ENCODE data around the gene TAF4B. TPM values are rescaled to one million over a fixed set of nuclear protein-coding genes. Genes with fewer than 3 reads are reported as not detected.

Gene TAF4B
- polyA plus RNA-seq, 1 donor from 2014 or later = 0.38 TPM

DNA sequence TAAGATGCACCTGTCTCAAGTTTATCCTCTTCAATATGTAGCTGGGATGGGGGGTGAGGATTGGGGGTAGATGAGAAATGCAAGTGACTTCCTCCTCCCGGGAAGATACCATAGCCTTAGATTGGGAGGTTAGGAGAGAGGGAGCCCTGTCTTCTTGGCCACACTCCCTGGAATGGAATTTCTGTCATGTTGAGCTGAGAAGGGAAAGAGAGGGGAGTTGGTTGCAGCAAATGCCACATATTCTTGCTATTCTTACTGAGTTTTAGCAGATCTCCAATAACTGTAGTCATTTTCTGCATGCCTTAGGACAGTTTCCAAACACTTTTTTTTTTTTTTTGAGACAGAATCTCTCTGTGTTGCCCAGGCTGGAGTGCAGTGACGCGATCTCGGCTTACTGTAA lies 35.9 kb downstream of the TAF4B start:
- Histone ChIP-seq H3K36me3 (ENCODE audit: insufficient read depth, low read length) (no peaks in the 10 kb centered on the region), H3K9me3 (ENCODE audit: low read length) (no peaks in the 10 kb centered on the region), H3K9me2 (ENCODE audit: insufficient read depth, low read length) (no peaks in the 10 kb centered on the region), H3F3A (ENCODE audit: insufficient read depth, low read length, poor library complexity, severe bottlenecking) (no peaks in the 10 kb centered on the region), H3K4me3 (ENCODE audit: low read length) (no peak overlapping the region), H3K79me2 (replicated peaks; ENCODE audit: insufficient read depth, low read length) (no peaks in the 10 kb centered on the region), H3K4me2 (ENCODE audit: low read length) (no peak overlapping the region), H3K27ac (ENCODE audit: low read length) (no peak overlapping the region), H3K27me3 (ENCODE audit: insufficient read depth, low read depth, low read length) (no peaks in the 10 kb centered on the region), H3K9ac (ENCODE audit: low read length) (no peak overlapping the region), H4K20me1 (ENCODE audit: insufficient read depth) (no peaks in the 10 kb centered on the region), H2AFZ (ENCODE audit: low read depth, low read length) (no peak overlapping the region)
- no peak for TF ChIP-seq RAD21 (conservative IDR thresholded peaks at IDR 0.05)

DNA sequence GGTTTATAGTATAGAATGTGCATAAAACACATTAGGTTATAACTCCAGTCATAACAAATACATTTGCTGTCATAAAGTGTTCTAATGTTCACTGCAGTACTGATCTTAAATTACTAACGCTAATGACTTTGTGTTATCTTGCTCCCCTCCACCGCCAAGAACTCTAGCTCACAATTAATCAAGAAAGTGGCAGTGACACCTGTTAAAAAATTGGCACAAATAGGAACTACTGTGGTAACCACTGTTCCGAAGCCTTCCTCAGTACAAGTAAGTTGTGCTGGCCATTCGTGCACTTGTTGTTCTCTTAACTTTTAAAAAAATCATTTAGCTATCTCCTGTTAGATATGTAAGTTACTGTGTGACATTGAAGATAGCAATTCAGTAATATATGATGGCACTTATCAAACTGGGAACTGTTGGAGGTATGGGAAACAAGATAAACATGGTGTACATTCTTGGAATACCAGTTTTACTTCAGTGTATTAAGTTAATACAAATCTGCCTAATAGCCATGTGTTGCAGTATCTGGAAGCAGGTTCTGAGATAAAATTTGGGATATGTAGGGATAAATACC lies 41.2 kb downstream of the TAF4B start:
- TF ChIP-seq, protein P1, sequence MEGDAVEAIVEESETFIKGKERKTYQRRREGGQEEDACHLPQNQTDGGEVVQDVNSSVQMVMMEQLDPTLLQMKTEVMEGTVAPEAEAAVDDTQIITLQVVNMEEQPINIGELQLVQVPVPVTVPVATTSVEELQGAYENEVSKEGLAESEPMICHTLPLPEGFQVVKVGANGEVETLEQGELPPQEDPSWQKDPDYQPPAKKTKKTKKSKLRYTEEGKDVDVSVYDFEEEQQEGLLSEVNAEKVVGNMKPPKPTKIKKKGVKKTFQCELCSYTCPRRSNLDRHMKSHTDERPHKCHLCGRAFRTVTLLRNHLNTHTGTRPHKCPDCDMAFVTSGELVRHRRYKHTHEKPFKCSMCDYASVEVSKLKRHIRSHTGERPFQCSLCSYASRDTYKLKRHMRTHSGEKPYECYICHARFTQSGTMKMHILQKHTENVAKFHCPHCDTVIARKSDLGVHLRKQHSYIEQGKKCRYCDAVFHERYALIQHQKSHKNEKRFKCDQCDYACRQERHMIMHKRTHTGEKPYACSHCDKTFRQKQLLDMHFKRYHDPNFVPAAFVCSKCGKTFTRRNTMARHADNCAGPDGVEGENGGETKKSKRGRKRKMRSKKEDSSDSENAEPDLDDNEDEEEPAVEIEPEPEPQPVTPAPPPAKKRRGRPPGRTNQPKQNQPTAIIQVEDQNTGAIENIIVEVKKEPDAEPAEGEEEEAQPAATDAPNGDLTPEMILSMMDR (IDR thresholded peaks at IDR 0.05; ENCODE audit: poor library complexity, severe bottlenecking) = no peak
- TF ChIP-seq EP300 (conservative IDR thresholded peaks at IDR 0.05; ENCODE audit: poor library complexity, severe bottlenecking) (no peak), TAF1 (IDR thresholded peaks at IDR 0.05; ENCODE audit: low read depth) (no peak), REST (IDR thresholded peaks at IDR 0.05; ENCODE audit: borderline replicate concordance) (no peak), EZH2 (IDR thresholded peaks at IDR 0.05; ENCODE audit: borderline replicate concordance, insufficient read depth, low read length, poor library complexity, severe bottlenecking) (no peak), RAD21 (conservative IDR thresholded peaks at IDR 0.05) (no peak), SMC3 (conservative IDR thresholded peaks at IDR 0.05; ENCODE audit: poor library complexity) (no peak), POLR2AphosphoS5 (IDR thresholded peaks at IDR 0.05) (no peak), MXI1 (conservative IDR thresholded peaks at IDR 0.05; ENCODE audit: poor library complexity, severe bottlenecking) (no peak)
- H3F3A ChIP-seq (ENCODE audit: insufficient read depth, low read length, poor library complexity, severe bottlenecking) = no peaks in the 10 kb centered on the region
- no peak overlapping the region for H3K4me2 ChIP-seq (ENCODE audit: low read length)
- H3K9me3 ChIP-seq (ENCODE audit: low read length) = no peaks in the 10 kb centered on the region
- no peaks in the 10 kb centered on the region for H4K20me1 ChIP-seq (ENCODE audit: insufficient read depth)
- no peak overlapping the region for H3K4me3 ChIP-seq (ENCODE audit: low read length)
- no peak overlapping the region for H2AFZ ChIP-seq (ENCODE audit: low read depth, low read length)
- H3K36me3 ChIP-seq (ENCODE audit: insufficient read depth, low read length) = no peaks in the 10 kb centered on the region
- no peaks in the 10 kb centered on the region for H3K79me2 ChIP-seq (replicated peaks; ENCODE audit: insufficient read depth, low read length)
- no peaks in the 10 kb centered on the region for H3K27me3 ChIP-seq (ENCODE audit: insufficient read depth, low read depth, low read length)
- H3K27ac ChIP-seq (ENCODE audit: low read length) = no peak overlapping the region
- no peak overlapping the region for H3K9ac ChIP-seq (ENCODE audit: low read length)
- no peaks in the 10 kb centered on the region for H3K9me2 ChIP-seq (ENCODE audit: insufficient read depth, low read length)

DNA sequence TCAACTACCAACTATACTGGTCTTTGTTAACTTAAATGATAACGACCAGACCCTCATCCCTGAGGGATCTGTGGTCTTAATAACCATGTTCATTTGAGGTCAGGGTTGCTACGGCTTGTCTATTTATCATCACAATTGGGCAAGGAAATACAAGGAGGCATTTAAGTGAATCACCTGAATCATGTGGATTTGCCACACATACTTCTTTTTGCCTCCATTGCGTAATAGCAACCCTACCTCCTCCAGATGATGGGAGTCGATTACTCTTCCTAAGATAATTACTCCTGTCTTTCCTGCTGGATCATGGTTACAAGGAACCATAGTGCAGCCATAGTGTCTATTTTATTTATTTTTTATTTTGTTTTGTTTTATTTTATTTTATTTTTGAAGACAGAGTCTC lies 42.2 kb downstream of the TAF4B start:
- H3K9me3 ChIP-seq (ENCODE audit: low read length) = no peaks in the 10 kb centered on the region
- H3K79me2 ChIP-seq (replicated peaks; ENCODE audit: insufficient read depth, low read length) = no peaks in the 10 kb centered on the region
- no peaks in the 10 kb centered on the region for H3K27me3 ChIP-seq (ENCODE audit: insufficient read depth, low read depth, low read length)

More for the DNA sequence above, 42.2 kb downstream of the TAF4B start:
- no peaks in the 10 kb centered on the region for H3F3A ChIP-seq (ENCODE audit: insufficient read depth, low read length, poor library complexity, severe bottlenecking)
- no peak overlapping the region for H3K4me3 ChIP-seq (ENCODE audit: low read length)
- no peaks in the 10 kb centered on the region for H3K9me2 ChIP-seq (ENCODE audit: insufficient read depth, low read length)
- H3K27ac ChIP-seq (ENCODE audit: low read length) = no peak overlapping the region
- TF ChIP-seq TAF1 (IDR thresholded peaks at IDR 0.05; ENCODE audit: low read depth) (no peak), MXI1 (conservative IDR thresholded peaks at IDR 0.05; ENCODE audit: poor library complexity, severe bottlenecking) (no peak), SMC3 (conservative IDR thresholded peaks at IDR 0.05; ENCODE audit: poor library complexity) (no peak), REST (IDR thresholded peaks at IDR 0.05; ENCODE audit: borderline replicate concordance) (no peak), EZH2 (IDR thresholded peaks at IDR 0.05; ENCODE audit: borderline replicate concordance, insufficient read depth, low read length, poor library complexity, severe bottlenecking) (no peak), POLR2AphosphoS5 (IDR thresholded peaks at IDR 0.05) (no peak), RAD21 (conservative IDR thresholded peaks at IDR 0.05) (no peak), EP300 (conservative IDR thresholded peaks at IDR 0.05; ENCODE audit: poor library complexity, severe bottlenecking) (no peak)
- TF ChIP-seq, protein P1 (IDR thresholded peaks at IDR 0.05; ENCODE audit: poor library complexity, severe bottlenecking) = no peak
- no peak overlapping the region for H2AFZ ChIP-seq (ENCODE audit: low read depth, low read length)
- no peaks in the 10 kb centered on the region for H3K36me3 ChIP-seq (ENCODE audit: insufficient read depth, low read length)
- no peaks in the 10 kb centered on the region for H4K20me1 ChIP-seq (ENCODE audit: insufficient read depth)
- no peak overlapping the region for H3K9ac ChIP-seq (ENCODE audit: low read length)
- no peak overlapping the region for H3K4me2 ChIP-seq (ENCODE audit: low read length)
